Embryonic facial prominence (tissue), 1 donor: Measurements from ENCODE around the gene SEL1L2.

Experiments
- DNase-seq: peaks from one replicate; pipeline ENCODE4 v3.0.0-alpha.2; 2016; ENCODE audit errors: extremely low spot score

SEL1L2 gene

DNA sequence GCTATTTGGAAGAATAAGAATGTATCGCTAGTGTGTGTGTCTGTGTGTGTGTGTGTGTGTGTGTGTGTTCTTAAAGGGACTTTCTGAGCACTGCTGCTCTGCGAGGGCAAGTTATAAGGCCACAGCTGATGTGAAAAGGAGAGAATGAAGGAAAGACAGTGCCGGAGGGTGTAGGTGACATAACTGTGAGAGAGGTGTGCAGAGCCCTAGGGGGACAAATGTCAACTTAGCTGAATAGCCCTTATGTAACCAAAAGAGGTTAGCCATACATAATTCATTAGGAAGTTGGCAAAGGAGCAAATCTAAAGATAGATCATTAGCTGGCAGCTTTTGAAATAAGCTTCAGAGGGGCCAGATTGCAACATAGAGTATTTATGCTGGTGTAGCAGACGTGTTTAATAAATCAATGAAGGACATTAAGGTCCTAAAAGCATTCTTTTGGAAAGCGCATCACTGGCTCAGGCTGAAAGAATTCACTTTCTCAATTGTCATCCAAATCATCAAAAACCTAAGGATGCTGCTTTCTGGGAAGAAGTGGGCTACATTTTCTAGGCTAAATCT is 124.5 kb downstream of the SEL1L2 start:
- no peak for DNase-seq

DNA sequence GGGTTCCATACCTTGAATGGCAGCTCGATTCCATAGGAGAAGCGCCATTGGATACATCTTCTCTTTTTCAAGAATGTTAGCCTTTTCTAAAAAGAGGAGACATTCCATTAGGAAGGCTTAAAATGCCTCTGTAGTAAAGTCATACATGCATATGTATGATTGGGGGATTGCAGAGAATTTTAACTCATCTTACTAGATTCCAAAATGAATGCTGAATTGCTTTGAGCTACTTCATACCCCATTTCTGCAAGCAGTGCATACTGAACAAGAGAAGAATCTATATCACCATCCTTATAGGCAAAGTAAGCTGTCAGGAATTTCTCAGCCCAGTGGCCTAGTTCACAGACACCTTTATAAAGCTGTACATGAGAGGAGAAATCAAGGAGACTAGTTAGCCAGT is 125.3 kb downstream of the SEL1L2 start:
- DNase-seq: no peak

DNA sequence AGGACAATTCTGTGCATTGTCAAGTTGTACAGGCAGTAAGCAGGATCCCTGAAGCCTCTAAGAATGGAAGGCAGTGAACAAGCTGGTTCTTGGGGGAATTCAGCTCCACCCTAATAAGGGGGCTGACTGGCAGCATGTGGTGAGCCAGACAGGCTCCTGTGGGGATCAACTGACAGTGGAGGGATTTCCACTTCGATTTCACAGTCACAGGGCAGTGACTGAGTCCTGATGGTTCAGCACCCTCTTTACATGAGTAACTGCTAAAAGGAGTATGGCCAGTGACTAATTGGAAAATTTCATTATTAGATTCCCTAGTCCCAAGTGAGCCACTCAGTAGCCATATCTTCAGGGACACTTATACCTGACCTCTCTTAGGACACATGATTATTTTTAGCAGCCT is 127.2 kb downstream of the SEL1L2 start:
- DNase-seq: no peak

DNA sequence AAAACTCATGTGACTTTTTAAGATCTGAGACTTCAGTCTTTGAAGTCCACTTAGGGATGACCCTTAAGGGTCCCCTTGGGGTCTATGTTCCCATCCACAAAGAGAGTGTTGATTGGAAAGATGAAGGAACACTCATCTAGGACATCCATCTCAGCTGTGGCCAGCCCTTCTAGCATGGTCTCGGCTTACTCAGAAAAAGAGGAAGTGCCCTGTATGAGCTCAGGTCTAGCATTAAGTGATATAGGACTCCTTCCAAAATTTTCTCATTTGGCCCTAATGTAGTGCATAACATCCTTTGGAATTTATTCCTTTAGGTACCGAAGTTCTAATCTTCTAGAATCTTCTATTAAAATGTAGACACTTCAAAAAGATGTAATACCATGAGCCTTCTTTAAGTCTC is 128.2 kb downstream of the SEL1L2 start:
- DNase-seq: no peak

DNA sequence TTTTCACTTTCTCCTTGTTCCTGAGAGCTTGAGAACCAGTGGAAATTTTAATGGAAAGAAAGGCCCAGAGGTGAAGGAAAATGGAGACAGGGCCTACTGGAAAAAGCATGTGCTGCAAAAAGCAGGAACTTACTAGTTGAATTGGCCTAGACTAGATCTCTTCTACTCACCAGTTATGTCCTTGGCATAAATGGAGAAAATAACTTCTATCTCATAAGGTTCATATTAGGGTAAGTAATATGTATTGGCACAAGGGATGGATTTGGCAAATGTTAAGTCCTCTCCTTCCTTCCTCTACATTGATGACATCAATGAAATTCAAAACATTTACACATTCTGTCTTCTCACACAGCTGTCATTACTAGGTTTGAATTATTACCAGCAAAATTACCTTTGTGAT is 131.5 kb downstream of the SEL1L2 start:
- DNase-seq: no peak

DNA sequence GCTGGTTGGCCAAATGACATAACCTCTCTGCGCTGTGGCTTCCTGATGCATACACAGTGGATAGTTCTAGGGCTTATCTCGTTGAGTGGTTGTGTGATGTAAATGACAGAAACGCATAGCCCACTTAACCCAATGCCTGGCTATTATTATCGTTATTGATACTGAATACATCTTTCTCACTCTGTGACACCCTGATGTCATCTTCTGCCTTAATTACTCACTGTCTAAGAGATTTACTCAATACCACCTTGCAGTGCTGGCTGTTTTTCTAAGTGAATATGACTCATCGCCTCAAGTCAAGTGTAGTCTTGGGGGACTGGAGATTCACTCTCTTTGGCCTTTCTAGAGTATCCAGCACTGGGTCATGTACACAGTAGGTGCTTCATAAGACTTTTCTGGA is 132.0 kb downstream of the SEL1L2 start:
- DNase-seq: no peak

DNA sequence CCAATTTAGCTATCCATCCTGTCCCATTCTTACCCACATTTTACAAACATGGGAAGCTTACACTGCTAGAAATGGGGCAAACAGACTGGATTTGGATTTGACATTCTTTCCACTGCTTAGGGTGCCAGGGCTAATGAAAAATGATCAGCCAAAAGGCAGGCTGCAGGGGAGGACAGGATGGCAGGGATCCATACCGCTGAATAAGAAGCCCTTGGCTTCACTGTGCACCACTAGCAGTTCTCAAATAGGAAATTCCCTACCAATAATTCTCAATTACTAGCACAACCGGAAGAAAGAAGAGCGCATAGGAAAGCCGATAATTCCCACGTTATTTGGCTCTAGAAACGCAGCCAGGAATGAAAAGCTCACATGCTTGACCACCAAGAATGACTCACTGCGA is 132.5 kb downstream of the SEL1L2 start:
- no peak for DNase-seq

DNA sequence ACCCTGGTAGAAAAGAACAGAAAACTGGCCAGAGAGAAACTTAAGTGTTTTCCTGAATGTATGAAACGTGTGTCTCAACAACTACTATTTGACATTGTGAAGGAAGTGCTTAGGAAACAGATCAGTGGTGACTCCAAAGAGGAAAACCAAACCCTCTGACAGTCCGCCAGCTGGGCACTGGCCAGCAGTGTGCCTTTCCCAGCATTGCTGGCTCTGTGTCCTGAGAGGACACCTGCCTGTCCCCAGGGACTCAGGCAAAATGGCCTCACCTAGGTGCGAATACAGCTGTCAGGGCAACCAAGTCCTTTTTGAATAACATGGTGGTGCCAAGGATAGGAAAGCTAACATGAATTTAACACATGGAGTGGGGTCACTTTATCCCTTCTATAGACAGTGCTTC is 133.1 kb downstream of the SEL1L2 start:
- no peak for DNase-seq

DNA sequence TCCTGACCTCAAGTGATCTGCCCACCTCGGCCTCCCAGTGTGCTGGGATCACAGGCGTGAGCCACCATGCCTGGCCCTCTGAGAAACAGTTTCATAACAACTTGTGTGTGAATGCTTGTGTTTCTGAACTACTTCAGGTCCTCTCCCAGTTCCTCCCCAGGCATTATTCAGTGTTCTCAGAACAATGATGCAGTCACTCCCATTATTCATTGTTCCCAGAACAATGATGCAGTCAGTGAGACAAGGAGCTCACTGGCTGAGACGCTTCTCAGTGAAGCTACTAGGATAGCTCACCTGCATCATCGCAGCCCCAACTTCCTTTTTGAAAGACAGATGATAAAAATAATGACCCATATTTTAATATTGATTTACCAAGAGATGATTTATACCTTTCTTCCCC is 134.1 kb downstream of the SEL1L2 start:
- DNase-seq: no peak

DNA sequence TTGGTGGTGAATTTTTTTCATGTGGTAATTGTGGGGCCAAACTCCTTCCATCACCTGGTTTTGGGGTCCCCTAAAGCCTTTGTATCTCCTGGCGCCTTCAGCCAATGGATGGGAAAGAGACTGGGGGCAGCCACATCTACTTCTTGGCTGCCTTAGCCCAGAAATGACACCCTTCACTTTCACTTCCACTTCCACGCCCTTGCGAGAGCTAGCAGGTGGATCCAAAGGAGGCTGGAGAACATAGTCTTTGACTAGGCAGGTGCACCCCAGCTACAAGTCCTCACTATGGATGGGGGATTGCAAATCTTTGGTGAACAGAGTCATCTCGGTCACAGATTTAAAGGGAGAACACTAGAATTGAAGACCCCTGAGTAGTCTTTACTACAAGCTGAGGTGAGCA is 134.8 kb downstream of the SEL1L2 start:
- DNase-seq: no peak

DNA sequence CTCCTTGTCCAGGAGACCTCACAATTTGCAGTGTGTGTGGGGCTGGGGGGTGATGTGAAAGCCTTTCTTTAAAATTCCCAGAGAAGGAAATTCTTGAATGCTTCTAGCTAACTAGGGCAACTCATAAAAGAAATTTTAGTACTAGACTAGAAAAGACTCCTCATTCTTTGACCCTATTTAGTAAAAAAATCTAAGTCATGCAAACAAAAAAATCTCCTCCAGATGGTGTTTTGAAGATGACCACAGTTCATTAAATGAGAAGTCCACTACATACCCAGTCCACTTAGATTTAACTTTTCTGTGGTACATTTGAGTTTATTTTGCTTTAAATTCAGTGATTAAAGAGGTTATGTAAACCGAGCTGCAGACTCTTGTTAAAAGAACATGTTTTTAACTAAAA is 138.1 kb downstream of the SEL1L2 start:
- DNase-seq: no peak

DNA sequence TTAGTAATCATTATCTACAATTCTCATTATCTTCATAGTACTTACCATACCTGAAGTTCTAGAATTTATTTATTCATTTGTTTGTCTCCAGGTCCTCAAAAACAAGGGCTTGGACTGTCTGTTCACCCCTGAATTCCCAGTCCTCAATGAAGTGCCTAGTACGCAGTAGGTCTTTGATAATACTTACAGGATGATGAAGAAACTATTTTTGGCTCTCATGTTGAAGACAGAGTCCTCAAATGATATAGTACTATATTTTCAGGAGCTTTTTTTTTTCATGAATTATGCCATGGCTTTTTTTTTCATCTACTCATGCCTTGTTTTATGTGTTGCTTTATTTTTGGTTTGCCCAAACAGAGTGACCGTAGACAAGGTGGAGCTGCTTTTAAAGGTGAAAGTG is 139.1 kb downstream of the SEL1L2 start:
- no peak for DNase-seq

DNA sequence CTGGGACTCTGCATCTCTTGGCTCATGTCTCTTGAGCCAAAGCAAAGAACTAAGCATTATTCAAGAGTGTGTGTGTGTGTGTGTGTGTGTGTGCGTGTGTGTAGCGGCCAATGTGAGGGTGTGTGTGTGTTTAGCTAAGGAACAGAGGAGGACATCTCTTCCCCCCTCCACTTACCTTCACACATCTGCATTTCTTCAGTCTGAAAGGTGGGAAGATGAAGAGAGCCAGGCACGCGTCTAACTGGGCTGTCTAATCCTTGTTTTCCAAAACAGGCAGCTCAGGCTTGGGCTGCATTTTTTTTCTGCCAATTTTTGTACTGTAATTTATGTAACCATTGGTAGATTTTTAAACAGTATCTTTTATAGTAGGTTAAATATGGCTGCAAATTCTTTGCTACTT is 146.1 kb downstream of the SEL1L2 start:
- DNase-seq: no peak

DNA sequence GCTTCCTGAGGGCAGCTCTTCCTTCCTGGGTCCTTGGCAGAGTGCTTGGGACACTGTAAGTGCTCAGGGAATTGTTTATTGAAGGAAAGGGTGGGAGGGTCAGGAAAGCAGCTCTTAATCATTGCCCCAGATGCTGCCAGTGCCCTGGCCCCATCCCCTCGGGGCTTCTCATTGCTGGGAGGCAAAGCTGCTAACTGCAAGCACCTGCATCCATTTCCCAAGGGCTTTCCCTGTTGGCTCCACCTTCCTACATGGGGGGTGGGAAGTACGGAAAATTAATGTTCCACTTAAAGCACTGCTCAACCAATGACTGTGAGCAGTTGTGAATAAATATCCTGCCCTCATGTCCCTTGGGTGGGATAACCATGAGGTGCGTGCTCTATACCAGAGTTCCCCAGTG is 149.2 kb downstream of the SEL1L2 start:
- no peak for DNase-seq

DNA sequence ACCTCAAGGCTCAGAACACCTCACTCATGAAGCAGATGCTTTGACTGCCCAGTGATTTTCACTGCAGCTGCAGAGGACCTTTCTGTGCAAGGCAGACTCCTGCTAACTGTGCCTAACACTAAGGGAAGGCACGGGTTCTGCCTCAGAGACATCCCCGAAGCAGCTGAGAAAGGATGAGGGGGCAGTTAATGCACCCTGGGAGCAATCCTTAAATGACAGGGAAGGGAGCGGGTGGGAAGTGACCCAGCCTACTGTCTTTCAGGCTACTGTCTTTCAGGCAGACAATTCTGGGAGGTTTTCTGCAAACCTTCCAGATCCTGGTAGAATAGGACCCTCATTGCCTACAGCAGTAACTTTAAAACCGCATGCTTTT is 150.3 kb downstream of the SEL1L2 start:
- DNase-seq: no peak

DNA sequence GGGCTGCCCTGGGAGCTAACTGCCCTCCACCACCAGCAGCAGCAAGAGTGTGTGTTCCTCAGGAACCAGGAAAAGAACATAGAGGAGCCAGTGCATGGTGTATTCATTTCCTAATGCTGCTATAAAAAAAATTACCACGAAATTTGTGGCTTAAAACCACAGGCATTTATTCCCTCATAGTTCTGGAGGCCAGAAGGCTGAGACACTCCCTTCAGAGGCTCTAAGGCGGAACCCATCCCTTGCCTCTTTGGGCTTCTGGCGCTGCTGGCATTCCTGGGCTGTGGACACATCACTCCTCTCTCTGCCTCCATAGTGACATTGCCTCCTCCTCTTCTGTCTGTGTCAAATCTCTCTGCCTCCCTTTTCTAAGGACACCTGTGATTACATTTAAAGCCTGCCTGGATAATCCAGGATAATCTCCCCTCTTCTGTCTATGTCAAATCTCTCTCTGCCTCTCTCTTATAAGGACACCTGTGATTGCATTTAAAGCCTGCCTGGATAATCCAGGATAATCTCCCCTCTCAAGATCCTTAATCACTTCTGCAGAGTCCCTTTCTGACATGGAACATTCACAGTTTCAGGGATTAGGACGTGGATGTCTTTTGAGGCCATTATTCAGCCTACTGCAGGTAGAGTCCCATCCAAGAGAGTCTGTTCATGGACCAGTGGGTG is 150.9 kb downstream of the SEL1L2 start:
- peak; percentile 15 for DNase-seq

DNA sequence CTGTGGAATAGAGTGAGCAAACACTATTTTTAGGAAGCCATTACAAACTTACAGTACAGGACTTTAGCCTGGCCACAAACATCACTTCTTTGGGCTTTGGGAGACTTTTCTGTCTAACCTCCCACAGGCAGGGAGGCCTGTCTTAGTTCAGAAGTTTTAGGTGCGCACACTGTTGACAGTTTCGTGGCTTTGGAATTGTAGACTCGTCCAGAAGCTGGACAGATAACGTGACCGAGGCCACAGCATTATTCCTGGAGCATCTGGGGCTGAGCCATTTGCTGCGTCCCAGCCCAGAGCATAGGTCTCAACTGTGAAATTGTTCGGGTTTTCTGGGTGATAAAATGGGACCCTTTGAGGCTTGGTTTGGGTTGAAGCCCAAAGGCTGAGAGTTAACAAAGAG is 151.8 kb downstream of the SEL1L2 start:
- DNase-seq: no peak

DNA sequence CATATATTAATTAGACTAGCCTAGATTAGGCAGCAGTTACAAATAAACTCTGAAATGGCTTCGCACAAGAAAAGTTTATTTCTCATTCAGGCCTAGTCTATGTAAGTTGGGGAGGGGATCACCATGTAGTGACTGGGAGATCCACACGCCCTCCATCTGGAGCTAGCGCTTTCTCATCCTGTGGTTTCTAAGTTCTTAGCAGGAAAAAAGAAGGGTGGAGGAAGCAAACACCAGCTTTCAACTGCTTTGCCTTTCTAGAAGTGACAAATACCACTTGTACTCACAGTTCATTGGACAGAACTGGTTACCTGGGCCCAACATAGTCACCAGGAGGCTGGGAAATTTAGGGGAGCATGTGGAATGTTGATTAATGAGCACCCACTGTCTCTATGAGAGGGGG is 158.9 kb downstream of the SEL1L2 start:
- no peak for DNase-seq

DNA sequence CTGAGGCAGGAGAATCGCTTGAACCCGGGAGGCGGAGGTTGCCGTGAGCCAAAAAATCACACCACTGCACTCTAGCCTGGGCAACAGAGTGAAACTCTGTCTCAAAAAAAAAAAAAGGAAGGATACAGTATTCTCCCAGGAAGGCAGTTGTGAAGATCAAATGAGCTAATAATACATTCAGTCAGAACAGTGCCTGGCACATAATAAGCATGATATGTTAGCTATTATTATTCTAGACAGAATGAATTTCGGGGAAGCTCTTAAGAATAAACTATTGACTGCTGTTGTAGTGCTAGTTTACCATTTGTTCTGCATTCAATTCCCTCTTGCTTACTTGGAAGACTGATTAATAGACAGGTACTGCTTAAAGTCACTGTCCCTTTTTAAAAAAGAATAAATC is 164.9 kb downstream of the SEL1L2 start:
- DNase-seq: no peak

DNA sequence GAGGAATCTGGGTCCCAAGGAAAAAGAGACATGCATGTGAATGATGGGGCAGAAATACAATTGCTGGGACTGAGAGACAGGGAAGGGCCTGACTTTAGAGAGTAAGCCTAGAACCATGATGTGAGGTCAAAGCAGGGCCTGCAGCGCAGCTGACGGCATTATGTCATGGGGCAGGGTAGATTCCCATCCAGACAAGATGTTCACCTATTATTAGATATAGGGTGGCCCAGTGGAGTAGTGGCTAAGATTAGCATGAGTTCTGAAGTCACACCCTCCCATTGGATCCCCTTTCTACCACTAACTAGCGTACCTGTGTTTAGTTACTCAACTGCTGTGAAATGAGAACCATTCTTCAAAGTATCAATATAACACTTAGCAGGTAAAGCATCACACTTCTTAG is 166.0 kb downstream of the SEL1L2 start:
- no peak for DNase-seq

DNA sequence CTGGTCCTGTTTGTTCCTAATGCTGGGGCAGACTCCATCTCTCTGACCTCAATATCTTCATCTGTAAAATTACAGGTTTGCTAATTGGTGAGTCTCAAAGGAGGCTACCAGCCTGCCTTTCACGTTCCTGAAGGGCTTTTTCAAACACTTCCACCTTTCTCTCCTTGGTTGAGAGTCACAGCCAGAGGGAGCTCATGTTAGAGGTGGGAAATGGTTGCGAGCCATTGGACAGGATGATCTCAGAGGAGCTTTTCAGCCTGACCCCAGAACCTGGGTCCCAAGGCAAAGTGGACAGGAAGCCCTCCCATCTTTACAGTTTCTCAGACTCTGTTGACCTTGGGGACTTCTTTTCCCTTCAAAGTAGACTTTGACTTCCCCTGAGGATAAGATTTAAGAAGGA is 168.0 kb downstream of the SEL1L2 start:
- DNase-seq: no peak

DNA sequence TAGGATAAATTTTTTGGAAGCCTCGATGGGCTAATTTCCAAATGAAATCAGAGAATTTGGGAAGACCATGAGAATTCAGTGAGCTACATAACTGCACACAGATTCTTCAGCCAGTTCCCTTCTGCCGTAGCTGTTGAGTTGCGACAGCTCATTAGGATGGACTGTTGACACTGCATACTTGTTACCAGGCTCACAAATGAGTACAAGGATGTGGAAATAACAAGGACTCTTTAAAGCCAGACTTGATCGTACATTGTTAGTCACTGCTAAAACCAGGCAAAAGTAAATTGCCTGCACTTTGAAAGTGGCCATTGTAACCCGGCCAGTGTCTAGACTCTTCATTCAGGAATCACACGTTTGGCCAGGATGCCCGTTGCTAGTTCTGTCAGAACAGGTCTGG is 168.5 kb downstream of the SEL1L2 start:
- no peak for DNase-seq

DNA sequence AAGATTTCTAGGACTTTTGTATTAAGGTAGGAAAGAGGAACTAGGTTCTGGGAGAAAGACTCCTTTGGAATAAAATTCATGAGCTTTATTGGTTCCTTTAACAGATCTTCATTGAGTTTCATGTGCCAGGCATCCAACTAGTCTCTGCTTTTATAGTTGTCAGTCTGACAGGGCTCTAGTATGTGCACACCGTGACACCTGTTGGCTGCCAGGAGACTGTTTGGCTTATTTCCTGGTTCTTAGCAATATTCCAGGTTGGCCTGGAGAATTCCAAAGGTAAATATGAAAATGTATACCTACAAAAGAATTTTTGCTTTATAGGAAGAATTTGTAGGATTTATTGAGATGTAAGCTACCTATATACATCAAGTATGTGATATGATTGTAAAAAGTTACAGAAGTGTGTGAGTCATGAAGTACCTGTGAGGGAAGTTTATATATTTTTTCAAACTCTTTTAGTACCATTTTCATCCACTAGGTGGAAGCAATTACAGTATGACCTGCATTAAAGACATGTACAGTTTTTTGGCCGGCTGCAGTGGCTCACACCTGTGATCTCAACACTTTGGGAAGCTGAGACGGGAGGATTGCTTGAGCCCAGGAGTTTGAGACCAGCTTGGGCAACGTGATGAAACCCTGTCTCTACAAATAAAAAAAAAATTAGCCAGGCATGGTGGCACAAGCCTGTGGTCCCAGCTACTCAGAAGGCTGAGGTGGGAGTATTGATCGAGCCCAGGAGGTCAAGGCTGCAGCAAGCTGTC is 170.3 kb downstream of the SEL1L2 start:
- DNase-seq: peak; percentile 15

DNA sequence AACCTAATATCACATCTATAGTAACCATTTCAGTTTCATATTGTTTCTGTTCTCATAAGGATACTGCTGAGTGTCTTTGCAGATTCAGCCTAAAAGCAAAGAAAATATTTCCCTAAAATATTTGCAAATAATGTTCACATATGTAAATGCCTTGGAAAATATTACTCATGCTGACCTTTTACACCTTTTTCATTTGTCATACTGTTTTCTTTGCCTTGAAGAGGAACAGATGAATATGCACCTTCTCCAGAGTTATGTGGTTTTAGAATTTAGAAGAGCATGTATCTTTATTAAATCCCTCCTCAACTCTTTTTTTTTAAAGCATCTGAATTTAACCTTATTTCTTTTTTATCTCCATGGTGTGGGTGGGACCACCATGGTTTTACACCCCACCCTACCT is 173.1 kb downstream of the SEL1L2 start:
- DNase-seq: no peak
